Gastrocnemius medialis (tissue), 4 donors: Measurements from ENCODE around the gene STRA6. TPM values are rescaled to one million over a fixed set of nuclear protein-coding genes. Genes with fewer than 3 reads are reported as not detected.

Experiments used
- ATAC-seq, 2 donors: fragments of 150-250 bp; one replicate each; pipeline ENCODE4 v1.9.1; 2016
- DNase-seq, 2 donors: peaks; one replicate each; pipeline ENCODE4 v3.0.0-alpha.2; 2019
- H3K27ac ChIP-seq, 4 donors: fragments of 200-600 bp; sonication (generic); 1 replicate in 1 of 4; 2 replicates in 3 of 4; pipeline ENCODE4 v1.5.1; 2016 to 2018; ENCODE audit warnings: mild to moderate bottlenecking in 2 of 4, moderate library complexity in 1 of 4
- H3K27me3 ChIP-seq, 3 donors: fragments of 200-600 bp; sonication (generic) in 2 of 3; 1 replicate in 1 of 3; 2 replicates in 2 of 3; pipeline versions ENCODE4 v1.5.1 to v1.6.0; 2016 to 2019; ENCODE audit warnings: mild to moderate bottlenecking in 1 of 3, moderate library complexity in 1 of 3
- H3K36me3 ChIP-seq, 2 donors: fragments of 200-600 bp; sonication (generic) in 1 of 2; one replicate each; pipeline ENCODE4 v1.5.1; 2017 to 2018
- H3K4me1 ChIP-seq, 2 donors: fragments of 200-600 bp; sonication (generic) in 1 of 2; one replicate each; pipeline ENCODE4 v1.5.1; 2016 to 2017; ENCODE audit warnings: mild to moderate bottlenecking in 2 of 2
- H3K4me3 ChIP-seq, 4 donors: fragments of 200-600 bp; sonication (generic) in 3 of 4; 1 replicate in 1 of 4; 2 replicates in 3 of 4; pipeline ENCODE4 v1.5.1; 2016 to 2019; ENCODE audit warnings: mild to moderate bottlenecking in 2 of 4
- H3K9me3 ChIP-seq, 3 donors: fragments of 200-600 bp; sonication (generic) in 2 of 3; 1 replicate in 1 of 3; 2 replicates in 2 of 3; pipeline ENCODE4 v1.5.1; 2016 to 2019
- CTCF ChIP-seq, 5 experiments: fragments of 450-650 bp in 3 of 5; fragments of 200-600 bp in 2 of 5; sonication (generic) in 2 of 5; IDR thresholded peaks in 4 of 5; conservative IDR thresholded peaks in 1 of 5; 1 replicate in 4 of 5; 2 replicates in 1 of 5; pipeline ENCODE4 v1.5.1; 2016 to 2019; ENCODE audit warnings: antibody characterized with exemption in 5 of 5, mild to moderate bottlenecking in 3 of 5, moderate library complexity in 3 of 5
- POLR2A ChIP-seq, 2 donors: fragments of 450-650 bp; IDR thresholded peaks; one replicate each; pipeline ENCODE4 v1.6.1; 2017; ENCODE audit warnings: antibody characterized with exemption in 2 of 2, mild to moderate bottlenecking in 2 of 2, moderate library complexity in 2 of 2
- in situ Hi-C, 4 donors: fragments of 200-750 bp; cut with MboI; loops; one replicate each; pipeline versions ENCODE4 v1.15.0 to v1.8.0; 2017; ENCODE audit warnings: low sequenced_read_pairs in 4 of 4
- intact Hi-C: fragments of 100-400 bp; cut with DNase I; formaldehyde crosslinking; loops from one replicate; pipeline ENCODE4 v1.15.1; 2023; ENCODE audit warnings: low total_unique reads
- total RNA-seq, 4 donors: library from RNA; depleted of rRNA; stranded (reverse); fragments of >200 nt; gene quantifications; one replicate each; pipeline versions ENCODE4 v1.1.0 to v1.2.3, GENCODE V29; 2016

Gene STRA6
- total RNA-seq, 4 donors from 2014 or later = not detected

GRCh38 chr15:74209560-74209958 is 7.0 kb upstream of the STRA6 start:
- no peaks in the 10 kb centered on the region for H3K9me3 ChIP-seq
- no peak for DNase-seq
- H3K4me1 ChIP-seq = no peaks in the 10 kb centered on the region
- no peaks in the 10 kb centered on the region for H3K36me3 ChIP-seq
- H3K27me3 ChIP-seq = no peaks in the 10 kb centered on the region
- in situ Hi-C loops (no loop called here), intact Hi-C loops (no loop called here)
- ATAC-seq = no peak
- H3K27ac ChIP-seq = no peak overlapping the region
- no peak for TF ChIP-seq CTCF (IDR thresholded peaks at IDR 0.05 in 4 of 5, conservative IDR thresholded peaks at IDR 0.05 in 1 of 5)
- TF ChIP-seq POLR2A (IDR thresholded peaks at IDR 0.05) = no peak
- H3K4me3 ChIP-seq = no peak overlapping the region

DNA sequence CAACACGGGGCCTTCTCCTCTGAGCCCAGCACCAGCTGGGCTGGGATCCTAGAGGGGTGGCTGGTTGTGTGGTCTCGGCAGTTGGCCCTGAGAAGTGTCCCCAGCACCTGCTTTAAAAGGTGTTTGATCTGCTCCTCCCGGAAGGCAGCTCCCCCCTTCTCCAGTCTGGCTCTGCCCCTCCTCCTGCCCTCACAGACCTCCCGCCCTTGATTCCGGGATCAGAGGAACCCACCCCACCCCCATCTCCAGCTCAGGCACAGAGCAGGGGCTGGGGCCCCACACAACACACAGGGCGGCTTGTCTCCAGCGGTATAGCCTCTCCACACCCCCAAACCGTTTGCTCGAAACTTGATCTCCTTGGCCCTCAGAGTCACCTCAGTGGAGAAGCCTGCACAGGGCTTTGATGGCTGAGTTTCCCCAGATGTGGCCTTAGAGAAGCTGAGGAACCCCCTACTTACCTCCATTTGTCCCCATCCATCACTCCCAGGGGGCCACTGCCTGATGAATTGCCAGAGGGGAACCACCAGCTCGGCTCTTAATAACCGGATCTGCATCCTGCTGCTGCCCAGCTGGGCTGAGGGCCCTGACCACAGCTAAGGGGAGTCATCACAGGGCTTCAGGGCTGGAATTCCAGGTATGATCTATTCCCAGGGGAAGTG is 6.4 kb upstream of the STRA6 start:
- intact Hi-C loops (no loop called here), in situ Hi-C loops (no loop called here)
- no peak overlapping the region for H3K4me3 ChIP-seq
- H3K4me1 ChIP-seq = no peaks in the 10 kb centered on the region
- no peaks in the 10 kb centered on the region for H3K36me3 ChIP-seq
- H3K27me3 ChIP-seq = no peaks in the 10 kb centered on the region
- TF ChIP-seq POLR2A (IDR thresholded peaks at IDR 0.05) (no peak), CTCF (IDR thresholded peaks at IDR 0.05 in 4 of 5, conservative IDR thresholded peaks at IDR 0.05 in 1 of 5) (no peak)
- no peak overlapping the region for H3K27ac ChIP-seq
- ATAC-seq (no peak), DNase-seq (no peak)
- no peaks in the 10 kb centered on the region for H3K9me3 ChIP-seq

- no peaks in the 10 kb centered on the region for H3K4me1 ChIP-seq
- ATAC-seq (no peak), DNase-seq (no peak)
- H3K27me3 ChIP-seq = no peaks in the 10 kb centered on the region
- no peaks in the 10 kb centered on the region for H3K9me3 ChIP-seq
- no peak overlapping the region for H3K27ac ChIP-seq
- no peak overlapping the region for H3K4me3 ChIP-seq
- TF ChIP-seq CTCF (IDR thresholded peaks at IDR 0.05 in 4 of 5, conservative IDR thresholded peaks at IDR 0.05 in 1 of 5) (no peak), POLR2A (IDR thresholded peaks at IDR 0.05) (no peak)
- H3K36me3 ChIP-seq = no peaks in the 10 kb centered on the region
- intact Hi-C loops = no loop called here
- in situ Hi-C loops = no loop called here
Measured at GRCh38 chr15:74208496-74208895, 5.9 kb upstream of the STRA6 start.

DNA sequence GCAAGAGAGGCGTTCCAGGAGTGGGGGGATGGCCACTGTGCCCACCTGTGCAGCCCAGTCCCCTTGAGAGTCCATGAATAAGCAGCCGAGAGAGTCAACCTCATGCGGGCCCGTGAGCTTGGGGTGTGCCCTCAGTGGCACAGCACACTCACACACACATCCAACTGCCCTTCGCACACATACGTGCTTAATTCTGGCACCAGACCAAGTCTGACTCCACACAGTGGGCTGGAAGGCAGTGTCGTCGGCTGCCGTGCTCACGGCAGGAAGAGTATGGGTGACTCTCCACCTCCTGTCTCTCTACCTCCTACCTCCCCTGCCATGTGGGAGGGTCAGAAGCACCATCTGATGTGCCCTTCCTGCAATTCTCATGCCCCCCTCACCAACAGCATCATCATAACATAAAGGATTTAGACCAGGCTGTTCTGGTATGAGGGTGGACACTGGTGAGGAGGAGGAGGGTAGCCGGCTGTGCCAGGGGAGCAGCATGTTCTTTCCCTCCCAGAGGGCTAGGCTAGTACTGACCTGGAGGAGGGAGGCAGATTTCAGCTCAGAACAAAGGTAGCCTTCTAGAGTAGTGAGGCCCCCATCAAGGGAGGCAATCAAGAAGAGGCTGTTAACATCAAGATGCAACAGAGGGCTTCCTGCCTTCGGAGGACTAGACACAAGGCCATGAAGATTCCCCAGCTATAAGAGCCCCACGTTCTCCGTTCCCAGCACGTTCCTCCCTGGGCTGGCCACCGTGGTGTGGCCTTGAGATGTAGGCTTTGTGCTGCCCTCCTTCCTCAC is 5.3 kb upstream of the STRA6 start:
- DNase-seq (no peak), ATAC-seq (no peak)
- no peaks in the 10 kb centered on the region for H3K9me3 ChIP-seq
- intact Hi-C loops (no loop called here), in situ Hi-C loops (no loop called here)
- H3K27me3 ChIP-seq = no peaks in the 10 kb centered on the region
- H3K4me1 ChIP-seq = no peaks in the 10 kb centered on the region
- TF ChIP-seq POLR2A (IDR thresholded peaks at IDR 0.05) (no peak), CTCF (IDR thresholded peaks at IDR 0.05 in 4 of 5, conservative IDR thresholded peaks at IDR 0.05 in 1 of 5) (no peak)
- H3K36me3 ChIP-seq = no peaks in the 10 kb centered on the region
- no peak overlapping the region for H3K4me3 ChIP-seq
- H3K27ac ChIP-seq = no peak overlapping the region
